Immature natural killer cell (primary cell): Measurements from ENCODE around the gene RTL3. TPM values are rescaled to one million over a fixed set of nuclear protein-coding genes. Genes with fewer than 3 reads are reported as not detected.

Source experiments
- DNase-seq, 3 donors: peaks; one replicate each; pipeline ENCODE4 v3.0.0; 2022; ENCODE audit warnings: mixed read lengths in 1 of 3
- H3K27ac Mint-ChIP-seq, 6 donors: one replicate each; pipeline ENCODE4 v1.8.0; 2020; ENCODE audit warnings: mixed read lengths in 6 of 6, mild to moderate bottlenecking in 5 of 6, inconsistent platforms in 4 of 6, moderate library complexity in 3 of 6
- H3K27me3 Mint-ChIP-seq, 3 donors: one replicate each; pipeline ENCODE4 v1.8.0; 2020 to 2021; ENCODE audit warnings: low read depth in 3 of 3, mild to moderate bottlenecking in 3 of 3, mixed read lengths in 3 of 3, moderate library complexity in 3 of 3, inconsistent platforms in 1 of 3
- H3K36me3 Mint-ChIP-seq, 3 donors: one replicate each; pipeline ENCODE4 v1.8.0; 2020; ENCODE audit warnings: mixed read lengths in 3 of 3, inconsistent platforms in 2 of 3, mild to moderate bottlenecking in 2 of 3
- H3K4me1 Mint-ChIP-seq, 2 donors: one replicate each; pipeline ENCODE4 v1.8.0; 2020; ENCODE audit warnings: inconsistent platforms in 2 of 2, mild to moderate bottlenecking in 2 of 2, mixed read lengths in 2 of 2, moderate library complexity in 1 of 2
- H3K4me3 Mint-ChIP-seq, 5 donors: one replicate each; pipeline ENCODE4 v1.8.0; 2020; ENCODE audit warnings: mild to moderate bottlenecking in 5 of 5, mixed read lengths in 5 of 5, inconsistent platforms in 3 of 5, moderate library complexity in 3 of 5
- H3K9me3 Mint-ChIP-seq, 6 donors: one replicate each; pipeline ENCODE4 v1.8.0; 2020; ENCODE audit warnings: mild to moderate bottlenecking in 6 of 6, mixed read lengths in 6 of 6, inconsistent platforms in 4 of 6, moderate library complexity in 3 of 6
- polyA plus RNA-seq, 3 donors: library from polyadenylated mRNA; unstranded; fragments of 300-500 nt; fragmentation: Illumina TruSeq; gene quantifications; one replicate each; pipeline ENCODE4 v1.2.3, GENCODE V29; 2021

RTL3 gene
- not detected for polyA plus RNA-seq

DNA sequence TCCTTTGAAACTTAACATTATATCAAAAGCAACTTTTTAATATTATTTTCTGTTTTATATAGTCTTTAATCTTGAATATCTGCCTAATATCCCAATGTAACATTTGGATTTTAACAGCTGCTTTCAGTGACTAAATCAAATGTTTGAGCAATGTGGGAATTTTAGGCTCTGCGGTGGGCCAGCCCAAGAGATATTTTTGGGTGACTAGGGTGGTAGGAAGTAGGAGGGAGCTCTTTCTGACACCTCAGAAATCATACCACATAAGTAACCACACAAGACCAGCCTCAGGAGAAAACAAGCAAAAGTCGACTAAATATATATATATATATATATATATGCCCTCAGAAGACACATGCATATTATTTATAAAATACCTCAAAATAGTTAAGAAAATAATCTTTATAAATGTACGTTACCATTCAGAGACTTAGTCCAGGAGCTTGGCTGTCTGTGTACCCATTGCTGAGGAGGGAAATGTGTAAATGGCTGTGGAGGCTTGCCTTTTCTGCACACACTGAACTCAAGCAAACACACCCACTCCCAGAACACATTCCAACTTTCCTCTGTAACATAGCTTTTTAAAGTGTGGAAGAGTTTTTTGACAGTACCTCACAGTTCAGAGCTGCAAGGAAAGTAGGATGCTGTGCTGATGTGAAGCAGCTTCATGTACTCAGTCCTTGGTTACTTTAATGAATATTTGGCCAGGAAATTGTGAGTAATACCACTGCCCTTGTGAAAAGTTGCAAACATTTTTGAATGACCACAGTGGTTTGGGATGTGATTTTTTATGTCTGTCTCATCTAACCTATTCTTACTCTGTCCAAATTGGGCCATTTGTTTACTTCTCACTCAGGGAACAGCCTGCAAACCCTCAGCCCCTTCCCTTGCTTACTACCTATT, at the start of gene RTL3:
Gene RTL3, minus strand, starts transcription at position 484 of the 900 bp plus-strand sequence. CDS start 908 bp downstream, outside the sequence.
- Mint-ChIP-seq H3K27ac (peak within 1 kb of the TSS in 1 of 6 donors; percentile 32), H3K4me1 (peaks cover 22 to 27% of the 10 kb centered on the region in 2 donors), H3K36me3 (no peaks in the 10 kb centered on the region), H3K9me3 (no peaks in the 10 kb centered on the region), H3K4me3 (peak within 1 kb of the TSS; percentile 36 to 79 (median 67)), H3K27me3 (peaks cover 2 to 5% (median 4%) of the 10 kb centered on the region in 3 donors)
- peak; percentile 24 to 29 (median 28) for DNase-seq

DNA sequence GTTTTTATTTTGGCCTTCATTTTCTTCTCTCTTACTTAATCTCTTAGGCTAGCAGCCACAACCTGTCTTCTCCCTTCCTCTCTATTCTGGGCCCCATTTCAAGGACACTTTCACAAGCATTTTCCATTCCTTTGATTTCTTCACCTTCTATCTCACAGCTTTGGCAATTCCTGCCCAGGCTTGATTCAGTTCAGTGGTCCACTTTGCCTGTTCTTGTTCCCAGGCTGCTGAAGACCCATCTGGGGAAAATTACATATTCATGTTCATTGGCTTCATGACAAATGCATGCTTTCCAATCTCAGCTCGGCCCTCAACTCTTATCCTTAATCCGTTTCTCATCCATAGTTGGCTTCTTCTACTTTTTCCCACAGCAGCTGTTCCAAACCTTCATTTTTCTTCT, 49.7 kb upstream of the RTL3 start:
- H3K4me1 Mint-ChIP-seq, result no peaks in the 10 kb centered on the region
- no peak overlapping the region for H3K4me3 Mint-ChIP-seq
- DNase-seq, result no peak
- H3K9me3 Mint-ChIP-seq, result peaks cover 0 to 1% (median 0%) of the 10 kb centered on the region in 6 donors
- H3K27ac Mint-ChIP-seq, result no peak overlapping the region
- peaks cover 0 to 13% (median 2%) of the 10 kb centered on the region in 3 donors for H3K27me3 Mint-ChIP-seq
- no peaks in the 10 kb centered on the region for H3K36me3 Mint-ChIP-seq

DNA sequence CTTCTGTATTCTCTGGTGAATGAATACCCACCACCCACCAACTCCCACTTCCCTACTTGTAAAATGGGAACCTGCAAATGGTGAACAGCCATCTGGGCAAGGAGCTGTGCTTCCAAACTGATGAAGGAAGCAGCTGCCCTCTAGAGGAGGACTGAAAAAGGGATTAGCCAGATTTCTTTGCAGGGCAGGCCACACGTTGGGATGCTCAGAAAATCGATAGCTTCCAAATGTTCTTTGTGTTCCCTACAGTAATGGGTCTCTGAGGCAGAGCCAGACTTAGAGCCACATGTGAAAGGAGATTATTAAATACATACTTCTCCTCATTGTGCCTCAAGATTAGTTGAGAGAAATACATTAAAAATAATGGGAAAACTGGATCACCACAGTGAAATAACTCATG, 49.1 kb upstream of the RTL3 start:
- DNase-seq, result no peak
- peaks cover 0 to 7% (median 2%) of the 10 kb centered on the region in 3 donors for H3K27me3 Mint-ChIP-seq
- no peak overlapping the region for H3K4me3 Mint-ChIP-seq
- no peaks in the 10 kb centered on the region for H3K36me3 Mint-ChIP-seq
- no peak overlapping the region for H3K27ac Mint-ChIP-seq
- no peaks in the 10 kb centered on the region for H3K9me3 Mint-ChIP-seq
- H3K4me1 Mint-ChIP-seq, result no peaks in the 10 kb centered on the region

DNA sequence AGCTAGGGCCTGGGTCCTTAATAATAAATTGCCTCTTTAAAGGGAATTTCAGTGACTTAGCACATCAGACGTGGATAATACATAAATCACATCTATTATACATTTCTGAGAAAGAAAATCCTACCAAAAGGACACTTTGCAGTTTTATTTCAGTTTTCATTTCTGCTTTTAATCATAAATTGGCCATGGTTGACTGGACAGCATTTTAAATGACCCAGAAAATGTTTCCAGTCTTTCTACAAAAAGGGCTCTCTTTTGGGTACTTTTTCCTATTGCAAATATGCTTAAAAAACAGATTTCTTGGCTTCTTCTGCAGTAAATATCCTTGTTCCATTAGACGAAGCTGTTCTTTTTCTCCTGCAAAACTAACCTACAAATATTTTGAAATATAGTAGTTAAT, 46.9 kb upstream of the RTL3 start:
- Mint-ChIP-seq H3K9me3 (no peaks in the 10 kb centered on the region), H3K36me3 (no peaks in the 10 kb centered on the region), H3K4me3 (no peak overlapping the region), H3K27me3 (peaks cover 0 to 2% (median 0%) of the 10 kb centered on the region in 3 donors), H3K27ac (no peak overlapping the region), H3K4me1 (no peaks in the 10 kb centered on the region)
- no peak for DNase-seq

GRCh38 chrX:78693536-78693935, 34.4 kb upstream of the RTL3 start:
- Mint-ChIP-seq H3K4me3 (no peak overlapping the region), H3K27me3 (peaks cover 3 to 7% (median 6%) of the 10 kb centered on the region in 3 donors)

DNA sequence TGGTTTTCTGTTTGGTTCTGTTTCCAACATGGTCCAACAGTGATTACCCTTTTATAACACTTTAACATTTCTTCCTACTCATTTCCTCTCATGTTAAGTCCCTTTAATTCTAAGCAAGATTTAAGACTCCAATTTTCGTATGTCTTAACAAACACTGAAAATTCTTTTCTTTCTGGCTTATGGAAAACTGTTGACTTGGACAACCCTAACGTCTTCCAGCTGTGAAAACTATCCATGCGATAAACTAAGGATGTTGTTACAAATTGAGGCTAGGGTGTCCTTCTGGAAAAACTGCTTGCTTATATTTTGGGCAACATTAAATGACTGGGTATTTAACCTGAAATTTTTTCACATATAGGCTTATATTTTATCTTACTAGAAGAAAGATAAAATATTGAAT, 33.9 kb upstream of the RTL3 start:
- Mint-ChIP-seq H3K27ac (no peak overlapping the region), H3K4me3 (no peak overlapping the region), H3K9me3 (peaks cover 0 to 2% (median 0%) of the 10 kb centered on the region in 6 donors), H3K4me1 (no peaks in the 10 kb centered on the region), H3K36me3 (no peaks in the 10 kb centered on the region), H3K27me3 (peaks cover 3 to 6% (median 6%) of the 10 kb centered on the region in 3 donors)
- no peak for DNase-seq

More at GRCh38 chrX:78693536-78693935, 34.4 kb upstream of the RTL3 start:
- H3K27ac Mint-ChIP-seq, result no peak overlapping the region
- DNase-seq, result no peak
- no peaks in the 10 kb centered on the region for H3K36me3 Mint-ChIP-seq
- peaks cover 0 to 2% (median 0%) of the 10 kb centered on the region in 6 donors for H3K9me3 Mint-ChIP-seq
- no peaks in the 10 kb centered on the region for H3K4me1 Mint-ChIP-seq

DNA sequence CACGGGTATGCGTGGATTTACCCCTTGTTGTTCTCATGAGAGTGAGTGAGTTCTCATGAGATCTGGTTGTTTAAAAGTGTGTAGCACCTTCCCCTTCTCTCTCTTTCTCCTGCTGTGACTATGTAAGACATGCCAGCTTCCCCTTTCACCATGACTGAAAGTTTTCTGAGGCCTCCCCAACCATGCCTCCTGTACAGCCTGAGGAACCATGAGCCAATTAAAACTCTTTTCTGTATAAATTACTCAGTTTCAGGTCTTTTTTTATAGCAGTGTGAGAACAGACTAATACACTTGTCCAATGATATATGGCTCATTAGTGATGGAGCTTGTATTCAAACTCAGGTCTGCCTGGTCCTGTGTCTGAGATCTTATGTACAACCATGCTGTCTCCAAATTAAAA, 28.5 kb upstream of the RTL3 start:
- no peaks in the 10 kb centered on the region for H3K36me3 Mint-ChIP-seq
- H3K4me1 Mint-ChIP-seq, result no peaks in the 10 kb centered on the region
- peaks cover 2 to 9% (median 4%) of the 10 kb centered on the region in 3 donors for H3K27me3 Mint-ChIP-seq
- H3K4me3 Mint-ChIP-seq, result no peak overlapping the region
- no peaks in the 10 kb centered on the region for H3K9me3 Mint-ChIP-seq
- DNase-seq, result no peak
- no peak overlapping the region for H3K27ac Mint-ChIP-seq

DNA sequence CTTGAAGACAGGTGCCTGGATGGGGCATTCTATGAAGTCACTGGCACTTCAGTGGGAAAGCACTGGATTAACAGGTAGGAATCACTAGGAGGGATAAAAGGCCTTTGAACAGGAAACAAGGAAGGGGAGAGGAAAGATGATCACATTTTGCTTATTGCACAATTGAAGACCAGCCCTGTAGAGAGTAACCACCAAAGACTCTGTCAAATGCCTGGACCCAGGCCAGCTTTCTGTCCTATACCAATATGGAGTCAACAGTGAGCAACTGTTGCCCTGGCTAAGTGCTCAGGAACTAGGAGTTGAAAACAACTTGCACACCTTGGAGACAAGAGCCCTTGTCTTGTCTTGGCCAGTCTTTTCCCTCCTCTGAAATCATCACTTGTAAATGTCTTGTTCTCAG, 14.1 kb upstream of the RTL3 start:
- Mint-ChIP-seq H3K4me1 (no peaks in the 10 kb centered on the region), H3K4me3 (no peak overlapping the region), H3K36me3 (peaks cover 0 to 5% (median 0%) of the 10 kb centered on the region in 3 donors), H3K9me3 (peaks cover 0 to 1% (median 0%) of the 10 kb centered on the region in 6 donors), H3K27ac (no peak overlapping the region), H3K27me3 (peaks cover 0 to 3% (median 0%) of the 10 kb centered on the region in 3 donors)
- no peak for DNase-seq

GRCh38 chrX:78665342-78665741, 6.2 kb upstream of the RTL3 start:
- H3K36me3 Mint-ChIP-seq, result peaks cover 0 to 4% (median 0%) of the 10 kb centered on the region in 3 donors
- H3K27me3 Mint-ChIP-seq, result peaks cover 0 to 11% (median 4%) of the 10 kb centered on the region in 3 donors
- peaks cover 0 to 1% (median 0%) of the 10 kb centered on the region in 6 donors for H3K9me3 Mint-ChIP-seq
- peaks cover under 1 to 3% of the 10 kb centered on the region in 2 donors for H3K4me1 Mint-ChIP-seq
- no peak overlapping the region for H3K27ac Mint-ChIP-seq
- no peak for DNase-seq
- no peak overlapping the region for H3K4me3 Mint-ChIP-seq

- Mint-ChIP-seq H3K4me3 (no peak overlapping the region), H3K36me3 (peaks cover 0 to 4% (median 0%) of the 10 kb centered on the region in 3 donors), H3K4me1 (peaks cover 22 to 27% of the 10 kb centered on the region in 2 donors), H3K27ac (no peak overlapping the region), H3K27me3 (peaks cover 0 to 8% (median 6%) of the 10 kb centered on the region in 3 donors), H3K9me3 (no peaks in the 10 kb centered on the region)
- no peak for DNase-seq
Observed at GRCh38 chrX:78661836-78662235, 2.7 kb upstream of the RTL3 start.

DNA sequence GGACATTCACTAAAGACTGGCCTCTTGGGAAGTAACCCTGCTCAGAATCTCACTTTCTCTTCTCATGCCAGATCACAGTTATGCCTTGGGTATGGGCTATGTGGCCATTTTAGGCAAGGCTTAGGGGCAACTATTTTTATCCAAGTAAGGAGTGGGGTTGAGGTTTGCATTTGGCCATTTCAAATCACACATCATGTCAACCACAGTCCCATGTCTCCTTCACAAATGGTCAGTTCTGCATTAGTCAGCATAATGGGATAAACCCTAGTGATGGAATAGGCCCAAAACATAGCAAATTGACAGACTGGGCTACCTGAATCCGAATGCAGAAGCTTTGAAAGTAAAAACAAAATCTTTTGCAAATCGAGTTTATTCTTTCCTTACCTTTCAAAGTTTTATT, 827 bp upstream of the RTL3 start:
- Mint-ChIP-seq H3K4me3 (peak overlapping the region in 4 of 5 donors; percentile 36 to 79 (median 60)), H3K36me3 (no peaks in the 10 kb centered on the region), H3K4me1 (peaks cover 22 to 27% of the 10 kb centered on the region in 2 donors), H3K27ac (no peak overlapping the region), H3K27me3 (peaks cover 2 to 8% (median 5%) of the 10 kb centered on the region in 3 donors), H3K9me3 (no peaks in the 10 kb centered on the region)
- DNase-seq, result no peak

GRCh38 chrX:78658414-78658813, 714 bp downstream of the RTL3 start:
- Mint-ChIP-seq H3K27ac (no peak overlapping the region), H3K9me3 (no peaks in the 10 kb centered on the region), H3K36me3 (no peaks in the 10 kb centered on the region), H3K27me3 (peaks cover 2 to 5% (median 4%) of the 10 kb centered on the region in 3 donors), H3K4me1 (peaks cover 22 to 30% of the 10 kb centered on the region in 2 donors), H3K4me3 (peak overlapping the region in 4 of 5 donors; percentile 65 to 79 (median 70))
- DNase-seq, result no peak

DNA sequence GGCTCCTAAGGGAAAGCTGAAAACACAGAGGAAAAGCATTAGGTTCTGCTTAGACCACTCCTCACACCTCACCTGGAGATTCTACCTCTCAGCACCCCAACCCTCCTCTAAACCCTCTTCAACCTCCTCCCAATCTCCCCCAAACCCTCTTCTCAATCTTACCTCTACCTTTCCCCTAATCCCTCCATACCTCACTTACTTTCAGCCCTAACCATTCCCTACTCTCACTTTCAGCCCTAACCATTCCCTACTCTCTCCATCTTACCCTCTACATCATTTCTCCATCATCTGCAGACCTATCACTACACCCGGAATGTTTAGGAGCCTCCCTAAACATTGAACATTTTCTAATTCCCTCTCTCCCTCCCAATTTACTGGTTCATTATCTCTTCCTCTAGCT, 3.5 kb downstream of the RTL3 start:
- no peak overlapping the region for H3K27ac Mint-ChIP-seq
- no peaks in the 10 kb centered on the region for H3K9me3 Mint-ChIP-seq
- H3K4me3 Mint-ChIP-seq, result no peak overlapping the region

GRCh38 chrX:78653118-78653822, 5.9 kb downstream of the RTL3 start:
- H3K9me3 Mint-ChIP-seq, result peaks cover 0 to under 1% (median 0%) of the 10 kb centered on the region in 6 donors
- peaks cover 0 to under 1% (median 0%) of the 10 kb centered on the region in 3 donors for H3K36me3 Mint-ChIP-seq
- DNase-seq, result peak in 1 of 3 donors; percentile 13
- H3K27ac Mint-ChIP-seq, result peak overlapping the region in 1 of 6 donors; percentile 59
- peak overlapping the region; percentile 5 to 70 (median 23) for H3K4me3 Mint-ChIP-seq
- peaks cover 4% of the 10 kb centered on the region in 3 donors for H3K27me3 Mint-ChIP-seq
- peaks cover 21 to 40% of the 10 kb centered on the region in 2 donors for H3K4me1 Mint-ChIP-seq

More for the DNA sequence above, 3.5 kb downstream of the RTL3 start:
- Mint-ChIP-seq H3K4me1 (peaks cover 36 to 53% of the 10 kb centered on the region in 2 donors), H3K27me3 (peaks cover 4% of the 10 kb centered on the region in 3 donors), H3K36me3 (no peaks in the 10 kb centered on the region)
- no peak for DNase-seq
